Kidney capillary endothelial cell (primary cell): ENCODE results near the gene PDE11A.
A peak's percentile ranks its signal among the peaks of the same experiment; 100 is the strongest.

ENCODE experiments used
- DNase-seq: peaks from one replicate; pipeline ENCODE4 v3.0.0-alpha.2; 2018; ENCODE audit warnings: low spot score

Gene PDE11A

DNA sequence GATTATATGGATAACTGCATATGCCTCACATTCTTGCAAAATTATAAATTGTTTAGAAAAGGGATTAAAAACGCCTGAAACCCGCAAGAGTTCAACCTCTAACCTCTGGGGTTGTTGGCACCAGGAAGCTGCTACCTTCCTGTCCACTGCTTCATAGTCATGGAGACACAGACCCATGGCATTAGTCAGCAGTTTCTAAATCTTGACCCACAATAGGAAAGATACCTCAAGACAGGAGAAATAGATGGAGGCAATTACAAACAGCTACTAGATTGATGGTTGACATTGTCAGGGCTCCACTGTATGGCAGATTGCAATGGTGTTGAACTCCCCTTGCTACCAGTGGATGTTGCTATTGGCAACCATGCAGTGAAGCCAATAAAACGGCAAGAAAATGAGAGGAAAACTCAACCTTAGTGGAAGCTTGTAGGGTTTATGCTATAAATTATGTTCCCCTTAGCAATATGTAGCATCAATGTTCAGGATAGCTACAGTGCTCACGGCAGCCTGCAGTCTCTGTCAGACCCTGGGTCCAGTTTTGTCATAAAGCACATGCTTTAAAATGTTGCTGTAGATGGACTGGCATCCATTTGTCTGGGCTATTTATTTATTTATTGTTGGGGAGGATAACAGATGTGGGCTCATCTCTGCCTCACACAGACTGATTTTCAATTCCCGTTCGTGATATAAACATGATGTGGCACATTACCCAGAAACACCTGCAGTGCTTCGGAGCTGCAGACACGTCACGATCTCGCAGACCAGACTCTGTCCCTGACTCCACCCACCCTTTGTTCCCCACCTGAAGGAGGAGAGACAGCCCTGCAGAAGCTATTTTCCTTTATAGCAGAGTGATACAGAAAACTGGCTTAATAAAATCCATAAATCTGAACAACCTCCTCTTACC lies 446.6 kb downstream of the PDE11A start:
- peak; percentile 51 for DNase-seq

DNA sequence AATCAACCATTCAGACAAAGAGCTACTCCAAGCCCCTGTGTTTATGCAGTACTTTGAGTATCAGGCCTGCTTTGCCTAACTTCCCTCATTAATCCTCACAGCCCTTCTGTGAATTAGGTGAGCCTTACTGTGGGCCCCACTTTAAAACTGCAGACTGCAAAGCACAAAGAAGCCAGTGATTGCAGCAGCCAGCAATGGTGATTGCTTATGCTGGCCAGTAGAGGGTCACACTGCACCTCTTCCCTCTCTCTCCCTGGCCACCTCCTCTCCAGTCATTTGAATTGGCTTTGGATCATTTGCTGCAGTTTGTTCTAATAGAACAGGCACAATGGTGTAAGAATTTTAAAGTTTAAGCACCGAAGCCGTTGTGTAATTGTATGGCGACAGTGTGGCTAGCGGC lies 450.1 kb downstream of the PDE11A start:
- no peak for DNase-seq

DNA sequence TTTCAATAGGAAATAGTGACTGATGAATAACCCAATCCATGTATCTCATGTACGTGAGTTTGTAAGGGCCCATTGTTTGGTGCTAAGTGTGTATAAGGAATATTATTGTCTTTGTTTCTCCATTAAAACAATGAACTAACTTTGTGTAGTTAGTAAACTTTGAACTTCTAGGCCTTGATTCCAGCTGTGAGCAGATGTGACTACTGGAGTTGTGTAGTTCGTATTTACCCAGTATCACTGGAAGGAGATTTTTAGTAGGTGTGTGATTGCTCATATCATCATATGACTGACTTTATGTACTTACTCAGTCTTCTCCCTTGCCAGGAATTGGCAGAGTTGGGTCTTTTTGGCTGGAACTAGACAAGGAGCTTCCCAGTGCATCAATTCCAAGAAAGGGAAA lies 452.6 kb downstream of the PDE11A start:
- DNase-seq: no peak

DNA sequence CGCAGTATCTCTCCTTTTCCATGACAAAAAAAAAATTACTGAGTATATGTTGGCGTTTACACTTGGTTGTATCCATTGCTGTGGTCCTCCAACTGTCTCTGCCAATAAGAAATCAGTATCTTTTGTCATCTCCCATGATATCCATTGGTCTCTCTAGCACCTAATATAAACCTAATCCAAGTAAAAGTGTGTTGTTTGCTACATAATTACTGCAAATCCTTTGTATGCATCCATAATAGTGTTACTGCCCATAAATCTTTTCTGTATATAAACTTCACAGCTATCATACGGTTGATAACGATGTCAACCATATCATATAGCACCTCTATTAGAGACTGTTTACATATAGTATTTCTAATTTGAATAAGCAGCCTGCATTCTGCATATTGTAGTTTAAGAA lies 453.1 kb downstream of the PDE11A start:
- no peak for DNase-seq

DNA sequence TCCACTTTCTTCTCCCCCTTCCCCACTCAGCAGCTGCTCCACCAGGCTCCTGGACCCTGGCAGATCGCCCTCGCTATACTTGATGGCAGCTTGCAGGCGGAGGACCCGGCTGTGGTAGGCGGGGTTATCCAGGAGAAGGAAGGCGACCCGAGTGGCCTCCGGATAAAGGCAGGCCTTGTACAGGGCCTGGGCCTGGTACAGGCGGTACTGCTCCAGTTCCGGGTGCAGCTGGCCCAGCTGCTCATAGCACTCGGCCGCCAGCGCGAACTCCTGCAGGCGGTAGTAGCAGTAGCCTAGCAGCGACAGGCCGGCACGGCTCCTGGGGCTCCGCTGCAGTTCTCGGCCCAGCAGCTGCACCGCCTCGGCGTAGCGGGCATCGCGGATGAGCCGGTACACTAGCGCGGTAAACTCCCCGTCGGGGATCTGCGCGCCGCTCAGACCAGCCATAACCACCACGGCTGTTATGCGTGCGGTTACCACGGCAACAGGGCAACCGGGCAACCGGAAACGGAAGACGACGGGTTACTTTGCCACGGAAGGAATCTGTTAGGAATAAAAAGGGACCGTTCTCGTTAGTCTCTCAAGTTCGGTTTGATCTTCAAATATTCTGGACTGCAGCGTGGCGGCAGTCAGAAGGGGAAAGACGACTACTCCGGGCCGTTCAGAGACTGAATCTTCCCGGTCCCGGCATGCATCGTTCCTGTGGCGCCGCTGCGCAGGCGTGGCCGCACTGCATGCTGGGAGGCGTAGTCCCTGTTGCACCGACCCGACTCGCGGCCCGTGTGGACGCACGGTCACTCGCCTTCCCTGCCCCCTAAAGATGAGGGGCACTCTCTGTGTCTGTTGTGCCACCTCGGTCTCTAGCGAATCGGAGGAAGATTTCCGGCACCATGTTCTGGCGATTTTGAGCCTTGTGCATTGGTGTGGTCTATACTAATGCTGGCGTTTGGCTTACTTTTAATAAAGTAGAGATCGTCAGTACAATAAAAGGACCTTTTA lies 454.0 kb downstream of the PDE11A start:
- peak; percentile 91 for DNase-seq

DNA sequence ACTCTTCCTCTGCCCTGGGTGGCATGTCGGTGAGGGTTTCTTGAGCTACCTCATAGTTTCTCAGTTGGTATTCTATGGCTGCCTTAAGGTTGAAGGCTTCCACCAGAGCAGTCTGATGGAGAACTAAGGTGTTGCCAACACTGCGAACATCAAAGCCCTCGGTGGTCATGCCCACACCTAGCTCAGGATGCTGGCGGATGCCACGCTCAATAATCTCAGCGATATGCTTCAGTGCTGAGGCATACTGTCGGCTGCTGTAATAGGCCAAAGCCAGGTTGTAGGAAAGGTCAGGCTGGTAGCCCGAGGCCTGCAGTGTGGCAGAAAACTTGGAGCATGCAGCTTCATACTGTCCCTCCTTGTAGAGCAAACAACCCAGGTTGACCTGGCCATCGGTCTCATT lies 454.7 kb downstream of the PDE11A start:
- no peak for DNase-seq

DNA sequence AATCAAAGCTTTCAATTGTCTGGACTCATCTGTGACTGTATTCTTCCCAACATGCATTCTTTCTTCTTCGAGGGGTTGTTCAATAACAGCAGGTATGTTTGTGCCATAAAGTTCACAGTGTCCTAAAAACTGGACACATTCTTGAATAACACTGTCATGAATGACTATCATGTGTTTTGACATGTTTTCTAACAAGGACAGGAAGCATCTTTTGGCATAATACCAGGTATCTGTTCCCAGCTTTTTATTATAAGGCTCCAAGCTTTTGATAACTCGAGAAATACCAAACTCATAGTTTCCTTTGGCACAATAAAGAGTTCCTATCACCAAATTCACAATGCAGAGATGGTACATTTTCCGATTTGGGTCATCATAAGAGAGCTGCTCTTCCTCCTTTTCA lies 455.8 kb downstream of the PDE11A start:
- no peak for DNase-seq

DNA sequence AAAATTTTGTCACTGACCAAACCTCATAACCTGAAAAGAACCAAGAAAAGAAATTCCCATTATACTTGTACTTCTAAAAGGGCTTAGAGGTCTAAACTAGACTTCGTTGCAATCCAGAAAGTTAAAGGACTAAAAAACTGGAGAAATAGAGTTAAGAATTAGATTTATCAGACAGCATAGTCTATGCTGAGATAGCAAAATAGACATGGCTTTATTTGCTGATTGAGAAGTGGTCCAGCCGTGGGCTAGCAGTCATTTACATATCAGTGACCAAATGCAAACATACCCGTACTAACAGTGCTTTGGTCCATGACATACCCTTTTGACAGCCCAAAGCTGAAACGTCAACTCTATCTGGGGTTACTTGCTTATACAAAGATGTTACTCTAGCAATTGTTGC lies 456.5 kb downstream of the PDE11A start:
- no peak for DNase-seq

DNA sequence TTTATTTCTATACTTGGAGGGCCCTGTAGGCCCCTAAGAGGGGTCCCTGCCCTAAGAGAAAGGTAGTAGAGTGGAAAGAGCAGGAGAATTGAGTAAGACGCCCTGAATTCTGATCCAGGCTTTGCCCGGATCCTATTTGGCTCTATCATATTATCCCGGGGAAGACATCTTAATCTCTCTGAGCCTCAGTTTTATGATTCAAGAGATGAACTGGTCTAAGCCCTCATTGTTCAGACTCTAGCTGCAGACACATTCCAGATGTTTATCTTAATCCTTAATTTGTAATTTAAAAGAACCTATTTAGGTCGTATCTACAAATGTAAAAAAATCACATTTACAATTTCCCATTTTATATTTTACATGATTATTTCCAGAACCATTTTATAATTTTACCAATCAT lies 459.9 kb downstream of the PDE11A start:
- no peak for DNase-seq

DNA sequence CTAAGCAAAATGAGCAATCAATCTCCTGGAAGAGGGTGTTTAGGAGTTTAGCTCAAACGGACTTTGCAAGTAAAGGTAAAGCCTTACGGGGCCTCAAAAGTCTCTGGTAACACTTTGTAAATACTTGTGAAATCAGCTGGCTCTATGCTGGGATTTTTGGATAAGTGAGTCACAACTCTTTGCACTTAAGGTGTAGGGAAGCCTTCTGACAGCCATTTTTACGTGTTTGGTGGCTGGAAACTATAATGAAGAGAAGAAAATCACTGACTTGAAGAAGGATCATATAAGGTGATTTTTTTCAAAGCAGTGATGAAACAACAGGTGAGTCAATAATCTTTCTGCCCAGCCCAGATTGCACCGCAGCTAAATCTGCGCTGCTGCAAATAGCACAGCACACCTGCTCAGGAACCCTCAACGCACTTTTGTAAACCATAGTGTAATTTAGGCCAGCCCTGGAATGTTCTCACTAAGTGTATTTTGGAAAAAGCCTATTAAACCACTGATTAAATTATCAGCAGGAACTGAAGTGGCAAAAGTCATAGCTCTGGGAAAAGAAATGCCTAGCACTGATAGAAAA lies 461.2 kb downstream of the PDE11A start:
- DNase-seq: no peak

DNA sequence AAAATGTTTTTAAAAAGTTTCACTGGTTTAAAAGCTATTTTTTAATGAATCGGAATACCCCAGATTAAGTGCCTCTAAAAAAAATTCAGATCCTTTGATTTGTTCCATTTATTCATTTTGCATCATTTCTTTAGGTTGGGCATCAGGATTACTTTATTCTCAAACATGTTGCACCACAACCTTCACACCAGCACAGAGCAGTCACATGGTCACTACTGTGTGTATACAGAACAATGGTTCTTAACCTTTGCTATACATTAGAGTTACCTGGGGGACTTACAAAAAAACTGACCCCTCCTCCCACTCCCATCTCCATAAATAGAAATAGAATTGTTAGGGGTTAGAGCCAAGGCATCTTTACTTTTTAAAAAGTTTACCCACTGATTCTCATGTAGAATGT lies 461.8 kb downstream of the PDE11A start:
- DNase-seq: no peak

DNA sequence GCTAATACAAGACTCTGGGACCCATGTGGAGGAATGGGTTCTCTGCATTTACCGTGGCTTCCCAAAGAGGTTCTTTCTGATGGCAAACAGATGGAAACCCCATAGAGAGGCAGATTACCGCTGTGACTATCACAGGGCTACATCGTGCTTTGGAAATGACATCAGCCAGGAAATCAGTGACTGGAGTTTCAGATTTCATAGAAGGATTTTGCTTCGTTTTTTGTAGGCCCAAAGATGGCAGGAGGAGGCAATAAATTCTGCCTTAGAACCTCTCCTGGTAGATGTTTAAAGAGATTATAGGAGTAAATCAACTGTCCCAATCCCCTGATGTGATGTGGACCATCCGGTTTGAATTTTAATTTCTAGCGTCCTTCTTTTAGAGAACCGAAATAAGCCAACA lies 465.9 kb downstream of the PDE11A start:
- DNase-seq: no peak

DNA sequence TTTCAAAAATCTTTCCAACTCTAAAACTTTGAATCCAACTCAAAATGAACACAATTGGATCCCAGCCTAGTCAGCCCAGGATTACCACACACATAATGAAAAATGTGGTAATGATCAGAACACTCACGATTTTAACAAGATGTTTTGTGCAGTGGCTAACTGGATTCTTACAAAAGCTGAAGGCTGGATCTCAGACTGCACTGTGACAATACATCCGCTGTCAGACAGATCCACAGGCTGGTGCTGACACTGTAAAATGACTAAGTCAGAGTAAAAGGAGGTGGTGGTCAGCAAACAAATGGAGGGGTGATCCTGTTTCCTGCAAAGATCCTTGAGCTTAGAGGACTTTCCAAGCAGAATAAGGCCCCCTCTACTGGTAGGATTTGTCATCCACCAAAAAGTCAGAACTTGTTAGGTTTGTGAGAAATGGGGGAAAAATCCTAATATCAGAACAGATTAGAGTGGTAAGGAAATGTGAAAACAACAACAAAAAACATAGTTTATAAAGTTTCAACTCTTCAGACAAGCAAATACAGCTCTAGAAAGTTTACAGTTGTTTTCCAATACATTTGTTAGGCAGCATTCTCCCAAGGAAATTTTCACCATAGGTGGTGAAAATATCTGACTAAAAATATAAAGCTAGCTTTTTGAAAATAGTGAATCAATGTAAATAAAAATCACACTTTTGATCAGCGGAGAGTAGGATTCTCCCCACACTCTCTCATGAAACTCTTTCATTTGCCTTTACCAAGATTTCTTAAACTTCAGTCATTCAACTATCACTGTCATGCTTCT lies 468.1 kb downstream of the PDE11A start:
- peak; percentile 53 for DNase-seq

DNA sequence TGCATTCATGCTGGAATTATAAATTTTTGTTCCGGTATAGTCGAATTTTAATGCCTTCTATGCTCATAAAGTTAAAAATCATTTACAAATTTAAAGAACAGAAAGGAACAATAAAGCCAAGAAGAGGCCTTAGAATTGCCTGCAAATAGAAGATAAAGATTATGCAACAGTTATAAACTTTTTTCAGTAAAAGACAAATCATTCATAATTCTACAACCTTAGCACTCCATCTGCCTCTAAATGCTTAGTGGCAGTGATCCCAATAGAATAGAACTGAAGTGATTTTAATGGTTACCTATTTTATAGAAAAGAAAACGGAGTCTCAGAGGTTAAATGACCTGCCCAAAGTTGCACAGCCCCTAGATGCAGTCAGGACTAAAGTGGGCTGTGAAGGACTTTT lies 468.8 kb downstream of the PDE11A start:
- no peak for DNase-seq

DNA sequence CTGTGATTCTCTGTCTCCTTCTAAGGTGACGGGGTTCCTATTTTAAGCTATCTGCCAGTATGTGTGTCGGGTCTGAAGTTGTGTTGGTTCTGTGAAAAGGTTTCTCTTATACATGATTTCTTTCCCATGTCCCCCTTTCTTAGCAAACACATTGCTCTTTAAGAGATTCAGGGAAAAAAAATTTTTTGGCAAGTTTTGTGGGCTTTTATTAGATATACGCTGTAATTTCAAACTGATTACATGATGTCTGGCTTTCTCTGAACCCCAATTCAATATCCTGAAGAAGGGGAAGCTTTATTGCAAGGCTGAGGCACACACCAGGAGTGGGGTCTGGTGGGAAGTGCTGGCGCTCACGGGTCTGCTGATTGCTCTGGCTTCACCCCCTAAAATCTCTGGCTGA lies 469.4 kb downstream of the PDE11A start:
- no peak for DNase-seq

DNA sequence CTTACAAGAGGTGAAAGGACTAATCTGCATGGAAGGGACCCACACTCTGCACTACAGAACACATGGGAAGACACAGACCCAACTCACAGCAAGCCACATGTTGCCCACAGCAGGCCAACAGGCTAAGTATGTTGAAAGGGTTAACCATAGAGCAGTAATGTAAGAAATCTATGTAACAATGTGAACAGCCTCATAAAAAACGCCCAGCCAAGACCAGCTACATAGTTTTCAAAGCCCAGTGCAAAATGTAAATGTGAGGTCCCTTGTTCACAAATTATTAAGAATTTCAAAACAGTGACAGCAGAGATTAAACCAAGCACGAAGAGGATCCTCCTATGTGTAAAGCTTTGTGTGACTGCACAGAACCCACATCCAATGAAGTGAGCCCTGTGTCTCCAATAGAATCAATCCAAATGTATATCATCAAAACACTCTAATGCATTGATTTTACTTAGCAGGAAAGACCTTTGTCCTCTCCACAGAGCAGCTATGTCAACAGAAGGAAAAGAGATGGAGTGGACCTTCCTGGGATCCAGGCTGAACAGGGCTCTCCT lies 469.9 kb downstream of the PDE11A start:
- DNase-seq: no peak

DNA sequence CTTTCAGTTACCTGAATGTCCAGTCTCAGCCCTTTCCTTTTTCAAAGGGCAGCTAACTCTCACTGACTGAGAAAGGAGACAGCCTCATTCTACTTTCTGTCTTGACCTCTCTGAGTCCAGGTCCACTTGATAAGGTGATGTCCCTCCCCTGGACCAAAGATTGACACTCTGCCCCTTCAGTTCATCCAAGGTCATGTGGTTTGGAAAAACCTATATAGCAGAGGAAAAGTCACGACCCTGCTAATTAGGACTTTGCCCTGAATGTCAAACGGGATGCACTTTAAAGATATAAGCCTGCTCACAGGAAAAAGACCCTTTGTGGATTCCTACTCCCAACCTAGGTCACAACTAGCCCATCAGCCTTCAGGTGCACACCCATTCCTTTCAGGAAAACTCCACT lies 471.7 kb downstream of the PDE11A start:
- DNase-seq: no peak

DNA sequence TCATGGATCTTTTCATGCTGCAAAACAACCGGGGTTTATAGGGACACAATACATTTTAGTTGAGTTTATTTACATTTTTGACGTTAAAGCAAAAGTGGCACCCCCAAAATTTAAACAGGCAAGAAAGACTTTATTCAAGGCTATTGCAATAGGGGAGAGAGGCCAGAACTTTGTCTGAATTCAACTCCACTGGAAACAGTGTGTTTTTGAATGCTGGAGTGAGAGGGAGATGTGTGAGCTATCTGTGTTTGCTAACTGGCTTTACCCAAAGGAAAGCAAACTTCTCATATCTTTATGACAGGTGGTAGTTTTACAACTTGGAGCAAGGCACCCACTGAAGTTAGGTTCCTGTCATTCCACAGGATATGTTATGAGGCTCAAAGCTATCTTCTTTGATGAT lies 472.6 kb downstream of the PDE11A start:
- no peak for DNase-seq

DNA sequence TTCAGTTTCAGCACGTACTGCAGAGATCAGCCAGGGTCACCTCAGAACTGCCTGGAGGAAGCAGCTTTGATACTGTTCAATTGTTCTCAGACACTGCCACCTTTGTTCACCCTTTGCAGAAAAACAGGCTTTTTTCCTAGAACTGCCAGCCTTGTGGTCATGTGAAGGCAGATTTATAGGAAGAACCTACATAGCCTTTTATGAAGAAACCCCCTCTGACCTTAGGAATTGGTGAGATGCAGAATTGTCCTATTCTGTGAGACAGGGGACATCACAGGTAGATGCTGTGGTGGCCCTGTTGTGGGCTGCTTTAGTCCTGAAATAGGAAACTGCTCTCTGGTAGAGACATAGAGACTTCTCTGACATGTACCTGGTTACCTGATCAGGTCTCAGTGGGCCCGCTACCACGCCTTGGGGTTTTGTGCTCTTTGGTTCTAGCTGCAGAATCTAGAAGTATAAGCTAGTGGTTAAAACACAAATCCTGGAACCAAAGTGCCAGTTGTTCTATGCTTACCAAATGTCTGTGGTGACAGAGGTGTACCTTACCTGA lies 473.4 kb downstream of the PDE11A start:
- DNase-seq: no peak

DNA sequence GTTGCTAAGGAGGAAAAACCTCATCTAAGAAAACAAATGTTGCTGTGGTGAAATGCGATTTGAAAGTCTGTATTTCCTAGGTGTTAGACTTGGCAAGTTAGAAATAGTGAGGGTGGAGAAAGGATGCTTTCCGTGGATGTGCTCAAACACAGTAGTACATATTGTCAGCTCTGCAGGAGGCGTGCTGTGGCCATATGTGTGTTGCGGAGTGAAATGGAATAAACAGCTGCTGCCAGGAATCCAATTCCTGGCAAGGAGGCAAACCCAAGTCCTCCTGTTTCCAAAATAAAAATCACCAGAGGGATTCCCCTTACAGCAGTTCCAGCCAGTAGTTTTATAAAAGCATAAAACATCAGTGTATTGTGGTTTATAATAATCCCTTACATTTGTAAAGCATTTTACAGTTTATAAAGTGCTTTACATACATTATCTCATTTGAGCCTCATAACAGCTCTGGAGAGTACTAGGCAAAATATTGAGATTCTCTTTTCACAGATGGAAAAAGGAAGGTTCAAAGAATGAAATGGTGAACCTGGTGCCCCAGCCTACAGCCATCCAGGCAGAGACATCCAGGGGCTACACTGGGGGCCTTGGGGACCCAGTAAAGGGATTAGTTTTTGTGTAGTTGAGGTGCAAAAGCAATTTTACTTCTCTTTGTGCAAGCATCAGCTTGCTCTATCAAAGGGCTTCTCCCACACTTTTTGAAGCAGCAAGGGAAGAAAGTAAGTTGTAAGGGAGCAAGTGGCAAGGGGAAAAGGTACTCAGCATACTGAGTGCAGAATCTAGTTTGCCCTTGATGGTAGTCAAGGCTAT lies 474.0 kb downstream of the PDE11A start:
- DNase-seq: no peak
